SK-N-SH treated with all-trans-retinoic acid at 6 μM for 48 hours (cell line): ENCODE measurements around the gene RAB1A.

Source experiments
- ATAC-seq: fragments of 200-7000 bp; cut with Tn5 transposase; 3 replicates; pipeline ENCODE4 v1.9.1; 2020; ENCODE audit warnings: mild to moderate bottlenecking, moderate library complexity
- ARNTL ChIP-seq: fragments of 450-650 bp; formaldehyde crosslinking; IDR thresholded peaks from 2 replicates; pipeline ENCODE4 v1.5.0; 2020; ENCODE audit warnings: low read depth, mild to moderate bottlenecking, moderate library complexity, borderline replicate concordance
- BACH2 ChIP-seq: fragments of 250-450 bp; sonication (Bioruptor Pico); IDR thresholded peaks from 2 replicates; pipeline ENCODE4 v1.9.0; 2021; ENCODE audit warnings: mild to moderate bottlenecking, borderline replicate concordance
- CSDC2 ChIP-seq: fragments of 250-450 bp; sonication (Bioruptor Pico); IDR thresholded peaks from 2 replicates; pipeline ENCODE4 v1.5.0; 2020; ENCODE audit warnings: mild to moderate bottlenecking, moderate library complexity
- ESRRG ChIP-seq: fragments of 250-450 bp; sonication (Bioruptor Pico); IDR thresholded peaks from 2 replicates; pipeline ENCODE4 v1.6.1; 2021; ENCODE audit warnings: mild to moderate bottlenecking
- GLIS3 ChIP-seq: fragments of 250-450 bp; sonication (Bioruptor Pico); IDR thresholded peaks from 2 replicates; pipeline ENCODE4 v1.5.0; 2020; ENCODE audit warnings: mild to moderate bottlenecking, moderate library complexity
- ISL1 ChIP-seq: fragments of 250-450 bp; sonication (Bioruptor Pico); IDR thresholded peaks from 2 replicates; pipeline ENCODE4 v2.1.2; 2022; ENCODE audit warnings: mild to moderate bottlenecking, moderate library complexity
- OSR1 ChIP-seq: fragments of 250-450 bp; sonication (Bioruptor Pico); IDR thresholded peaks from 2 replicates; pipeline ENCODE4 v1.8.0; 2022; ENCODE audit warnings: moderate library complexity, mild to moderate bottlenecking, inconsistent platforms
- PPARA ChIP-seq: fragments of 250-450 bp; sonication (Bioruptor Pico); IDR thresholded peaks from 2 replicates; pipeline ENCODE4 v1.5.0; 2020; ENCODE audit warnings: mild to moderate bottlenecking, borderline replicate concordance
- SNAI2 ChIP-seq: fragments of 250-450 bp; sonication (Bioruptor Pico); IDR thresholded peaks from 2 replicates; pipeline ENCODE4 v1.5.0; 2020; ENCODE audit warnings: mild to moderate bottlenecking, moderate library complexity
- TCF4 ChIP-seq: fragments of 250-450 bp; sonication (Bioruptor Pico); IDR thresholded peaks from 2 replicates; pipeline ENCODE4 v1.8.0; 2021; ENCODE audit warnings: mild to moderate bottlenecking, moderate library complexity, borderline replicate concordance
- TOX ChIP-seq: fragments of 250-450 bp; sonication (Bioruptor Pico); IDR thresholded peaks from 2 replicates; pipeline ENCODE4 v1.8.0; 2021; ENCODE audit warnings: mild to moderate bottlenecking, moderate library complexity, borderline replicate concordance
- ZC3H10 ChIP-seq: fragments of 250-450 bp; sonication (Bioruptor Pico); IDR thresholded peaks from 2 replicates; pipeline ENCODE4 v1.5.1; 2021; ENCODE audit warnings: mild to moderate bottlenecking, moderate library complexity
- ZFP3 ChIP-seq: fragments of 250-450 bp; sonication (Bioruptor Pico); IDR thresholded peaks from 2 replicates; pipeline ENCODE4 v1.5.0; 2020; ENCODE audit warnings: mild to moderate bottlenecking, moderate library complexity
- ZFP30 ChIP-seq: fragments of 450-650 bp; formaldehyde crosslinking; IDR thresholded peaks from 2 replicates; pipeline ENCODE4 v1.5.0; 2022; ENCODE audit warnings: mild to moderate bottlenecking, moderate library complexity
- ZNF565 ChIP-seq: fragments of 450-650 bp; formaldehyde crosslinking; conservative IDR thresholded peaks from 2 replicates; pipeline ENCODE4 v1.5.0; 2020; ENCODE audit warnings: low read depth, mild to moderate bottlenecking, moderate library complexity
- ZNF70 ChIP-seq: fragments of 450-650 bp; formaldehyde crosslinking; IDR thresholded peaks from 2 replicates; pipeline ENCODE4 v1.5.0; 2020; ENCODE audit warnings: mild to moderate bottlenecking, moderate library complexity
- ZNF8 ChIP-seq: fragments of 450-650 bp; formaldehyde crosslinking; IDR thresholded peaks from 2 replicates; pipeline ENCODE4 v1.5.0; 2020; ENCODE audit warnings: mild to moderate bottlenecking, moderate library complexity
- TF ChIP-seq, protein P1 (sequence below): fragments of 250-450 bp; sonication (Bioruptor Pico); IDR thresholded peaks from 2 replicates; pipeline ENCODE4 v1.5.0; 2020; ENCODE audit warnings: mild to moderate bottlenecking, moderate library complexity
- TF ChIP-seq, protein P2 (sequence below): fragments of 250-450 bp; sonication (Bioruptor Pico); IDR thresholded peaks from 2 replicates; pipeline ENCODE4 v1.5.1; 2021; ENCODE audit warnings: mild to moderate bottlenecking, moderate library complexity
- TF ChIP-seq, protein P3 (sequence below): fragments of 250-450 bp; sonication (Bioruptor Pico); IDR thresholded peaks from 2 replicates; pipeline ENCODE4 v1.8.0; 2020; ENCODE audit warnings: mild to moderate bottlenecking, moderate library complexity, borderline replicate concordance
- TF ChIP-seq, protein P4 (sequence below): fragments of 250-450 bp; sonication (Bioruptor Pico); IDR thresholded peaks from 2 replicates; pipeline ENCODE4 v1.8.0; 2021; ENCODE audit warnings: low read depth, mild to moderate bottlenecking, moderate library complexity, borderline replicate concordance

The RAB1A gene

DNA sequence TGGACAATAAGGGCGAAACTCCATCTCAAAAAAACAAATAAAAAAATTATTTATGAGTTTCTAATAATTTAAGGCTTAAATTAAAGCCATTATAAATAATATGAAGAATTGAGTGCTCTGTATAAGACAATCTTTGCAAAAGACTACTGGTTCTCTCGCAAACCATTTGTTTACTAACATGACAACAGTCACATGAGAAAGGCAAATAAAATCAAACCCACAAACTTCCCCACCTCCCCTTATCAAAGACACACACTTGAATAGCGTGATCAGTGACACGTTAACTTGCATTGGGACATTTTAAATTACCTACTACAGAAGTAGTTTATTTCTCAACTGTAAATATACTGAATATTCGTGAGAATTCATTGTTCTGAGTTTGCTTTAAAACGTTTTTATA lies 21.1 kb downstream of the RAB1A start (continued):
- TF ChIP-seq, protein P1, sequence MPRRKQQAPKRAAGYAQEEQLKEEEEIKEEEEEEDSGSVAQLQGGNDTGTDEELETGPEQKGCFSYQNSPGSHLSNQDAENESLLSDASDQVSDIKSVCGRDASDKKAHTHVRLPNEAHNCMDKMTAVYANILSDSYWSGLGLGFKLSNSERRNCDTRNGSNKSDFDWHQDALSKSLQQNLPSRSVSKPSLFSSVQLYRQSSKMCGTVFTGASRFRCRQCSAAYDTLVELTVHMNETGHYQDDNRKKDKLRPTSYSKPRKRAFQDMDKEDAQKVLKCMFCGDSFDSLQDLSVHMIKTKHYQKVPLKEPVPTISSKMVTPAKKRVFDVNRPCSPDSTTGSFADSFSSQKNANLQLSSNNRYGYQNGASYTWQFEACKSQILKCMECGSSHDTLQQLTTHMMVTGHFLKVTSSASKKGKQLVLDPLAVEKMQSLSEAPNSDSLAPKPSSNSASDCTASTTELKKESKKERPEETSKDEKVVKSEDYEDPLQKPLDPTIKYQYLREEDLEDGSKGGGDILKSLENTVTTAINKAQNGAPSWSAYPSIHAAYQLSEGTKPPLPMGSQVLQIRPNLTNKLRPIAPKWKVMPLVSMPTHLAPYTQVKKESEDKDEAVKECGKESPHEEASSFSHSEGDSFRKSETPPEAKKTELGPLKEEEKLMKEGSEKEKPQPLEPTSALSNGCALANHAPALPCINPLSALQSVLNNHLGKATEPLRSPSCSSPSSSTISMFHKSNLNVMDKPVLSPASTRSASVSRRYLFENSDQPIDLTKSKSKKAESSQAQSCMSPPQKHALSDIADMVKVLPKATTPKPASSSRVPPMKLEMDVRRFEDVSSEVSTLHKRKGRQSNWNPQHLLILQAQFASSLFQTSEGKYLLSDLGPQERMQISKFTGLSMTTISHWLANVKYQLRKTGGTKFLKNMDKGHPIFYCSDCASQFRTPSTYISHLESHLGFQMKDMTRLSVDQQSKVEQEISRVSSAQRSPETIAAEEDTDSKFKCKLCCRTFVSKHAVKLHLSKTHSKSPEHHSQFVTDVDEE = no peak

DNA sequence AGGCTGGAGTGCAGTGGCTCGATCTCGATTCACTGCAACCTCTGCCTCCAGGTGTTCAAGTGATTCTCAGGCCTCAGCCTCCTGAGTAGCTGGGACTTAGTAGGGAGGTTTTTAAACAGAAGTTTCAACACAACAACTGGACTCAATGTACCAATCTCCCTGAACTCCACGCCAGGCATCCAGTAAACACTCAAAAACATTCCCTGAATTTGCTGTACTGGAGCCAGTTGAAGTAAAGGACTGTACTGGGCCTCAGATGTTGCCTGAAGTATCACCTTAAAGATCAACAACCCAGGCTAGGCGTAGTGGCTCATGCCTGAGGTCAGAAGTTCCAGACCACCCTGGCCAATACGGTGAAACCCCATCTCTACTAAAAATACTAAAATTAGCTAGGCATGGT lies 22.4 kb downstream of the RAB1A start:
- TF ChIP-seq OSR1 = no peak
- no peak for TF ChIP-seq ZFP3 (CRISPR knock-in tag)
- no peak for TF ChIP-seq TCF4 (CRISPR knock-in tag)
- TF ChIP-seq ISL1 (CRISPR knock-in tag) = no peak
- TF ChIP-seq, protein P2, sequence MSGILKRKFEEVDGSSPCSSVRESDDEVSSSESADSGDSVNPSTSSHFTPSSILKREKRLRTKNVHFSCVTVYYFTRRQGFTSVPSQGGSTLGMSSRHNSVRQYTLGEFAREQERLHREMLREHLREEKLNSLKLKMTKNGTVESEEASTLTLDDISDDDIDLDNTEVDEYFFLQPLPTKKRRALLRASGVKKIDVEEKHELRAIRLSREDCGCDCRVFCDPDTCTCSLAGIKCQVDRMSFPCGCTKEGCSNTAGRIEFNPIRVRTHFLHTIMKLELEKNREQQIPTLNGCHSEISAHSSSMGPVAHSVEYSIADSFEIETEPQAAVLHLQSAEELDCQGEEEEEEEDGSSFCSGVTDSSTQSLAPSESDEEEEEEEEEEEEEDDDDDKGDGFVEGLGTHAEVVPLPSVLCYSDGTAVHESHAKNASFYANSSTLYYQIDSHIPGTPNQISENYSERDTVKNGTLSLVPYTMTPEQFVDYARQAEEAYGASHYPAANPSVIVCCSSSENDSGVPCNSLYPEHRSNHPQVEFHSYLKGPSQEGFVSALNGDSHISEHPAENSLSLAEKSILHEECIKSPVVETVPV (CRISPR knock-in tag) = no peak
- TF ChIP-seq, protein P3, sequence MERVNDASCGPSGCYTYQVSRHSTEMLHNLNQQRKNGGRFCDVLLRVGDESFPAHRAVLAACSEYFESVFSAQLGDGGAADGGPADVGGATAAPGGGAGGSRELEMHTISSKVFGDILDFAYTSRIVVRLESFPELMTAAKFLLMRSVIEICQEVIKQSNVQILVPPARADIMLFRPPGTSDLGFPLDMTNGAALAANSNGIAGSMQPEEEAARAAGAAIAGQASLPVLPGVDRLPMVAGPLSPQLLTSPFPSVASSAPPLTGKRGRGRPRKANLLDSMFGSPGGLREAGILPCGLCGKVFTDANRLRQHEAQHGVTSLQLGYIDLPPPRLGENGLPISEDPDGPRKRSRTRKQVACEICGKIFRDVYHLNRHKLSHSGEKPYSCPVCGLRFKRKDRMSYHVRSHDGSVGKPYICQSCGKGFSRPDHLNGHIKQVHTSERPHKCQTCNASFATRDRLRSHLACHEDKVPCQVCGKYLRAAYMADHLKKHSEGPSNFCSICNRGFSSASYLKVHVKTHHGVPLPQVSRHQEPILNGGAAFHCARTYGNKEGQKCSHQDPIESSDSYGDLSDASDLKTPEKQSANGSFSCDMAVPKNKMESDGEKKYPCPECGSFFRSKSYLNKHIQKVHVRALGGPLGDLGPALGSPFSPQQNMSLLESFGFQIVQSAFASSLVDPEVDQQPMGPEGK (CRISPR knock-in tag) = no peak
- TF ChIP-seq ARNTL = no peak
- no peak for TF ChIP-seq ZNF8 (CRISPR knock-in tag)
- TF ChIP-seq ZC3H10 = no peak
- no peak for TF ChIP-seq TOX (CRISPR knock-in tag)
- no peak for TF ChIP-seq ESRRG (CRISPR knock-in tag)
- TF ChIP-seq ZNF565 (CRISPR knock-in tag) = no peak
- TF ChIP-seq PPARA = no peak
- no peak for TF ChIP-seq ZNF70 (CRISPR knock-in tag)
- no peak for TF ChIP-seq BACH2 (CRISPR knock-in tag)
- ATAC-seq = no peak

DNA sequence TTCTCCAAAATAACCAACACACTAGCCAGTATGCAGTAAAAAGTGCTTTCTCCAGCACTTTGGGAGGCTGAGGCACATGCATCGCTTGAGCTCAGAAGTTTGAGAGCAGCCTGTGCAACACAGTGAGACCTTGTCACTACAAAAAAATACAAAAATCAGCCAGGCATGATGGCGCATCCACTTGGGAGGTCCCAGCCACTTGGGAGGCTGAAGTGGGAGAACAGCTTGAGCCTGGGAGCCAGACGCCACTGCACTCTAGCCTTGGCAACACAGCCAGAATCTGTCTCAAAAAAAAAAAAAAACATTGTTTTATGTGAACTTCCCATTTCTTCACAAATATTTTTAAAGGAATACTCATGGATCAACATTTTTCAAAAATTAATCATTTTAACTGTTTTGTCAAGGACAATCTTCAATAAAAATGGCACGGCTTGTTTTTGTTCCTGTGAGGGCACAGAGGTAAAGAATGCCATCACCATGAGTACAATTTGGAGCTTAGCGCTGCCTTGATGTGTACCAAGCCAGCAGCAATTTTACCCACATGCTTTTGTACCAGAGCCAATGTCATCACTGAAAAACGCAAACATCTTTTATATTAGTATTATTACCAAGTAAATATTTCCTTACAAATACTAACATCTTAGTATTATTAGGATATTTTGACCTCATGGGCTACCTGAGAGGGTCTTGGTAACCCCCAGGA lies 26.7 kb downstream of the RAB1A start:
- ATAC-seq = no peak
- TF ChIP-seq OSR1 (no peak), ZNF565 (CRISPR knock-in tag) (no peak), TOX (CRISPR knock-in tag) (no peak), ESRRG (CRISPR knock-in tag) (no peak), ZC3H10 (no peak), BACH2 (CRISPR knock-in tag) (no peak), PPARA (no peak)
- TF ChIP-seq, protein P4, sequence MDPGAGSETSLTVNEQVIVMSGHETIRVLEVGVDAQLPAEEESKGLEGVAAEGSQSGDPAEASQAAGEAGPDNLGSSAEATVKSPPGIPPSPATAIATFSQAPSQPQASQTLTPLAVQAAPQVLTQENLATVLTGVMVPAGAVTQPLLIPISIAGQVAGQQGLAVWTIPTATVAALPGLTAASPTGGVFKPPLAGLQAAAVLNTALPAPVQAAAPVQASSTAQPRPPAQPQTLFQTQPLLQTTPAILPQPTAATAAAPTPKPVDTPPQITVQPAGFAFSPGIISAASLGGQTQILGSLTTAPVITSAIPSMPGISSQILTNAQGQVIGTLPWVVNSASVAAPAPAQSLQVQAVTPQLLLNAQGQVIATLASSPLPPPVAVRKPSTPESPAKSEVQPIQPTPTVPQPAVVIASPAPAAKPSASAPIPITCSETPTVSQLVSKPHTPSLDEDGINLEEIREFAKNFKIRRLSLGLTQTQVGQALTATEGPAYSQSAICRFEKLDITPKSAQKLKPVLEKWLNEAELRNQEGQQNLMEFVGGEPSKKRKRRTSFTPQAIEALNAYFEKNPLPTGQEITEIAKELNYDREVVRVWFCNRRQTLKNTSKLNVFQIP (CRISPR knock-in tag) = no peak
- TF ChIP-seq, all 23 proteins: peak for 0

DNA sequence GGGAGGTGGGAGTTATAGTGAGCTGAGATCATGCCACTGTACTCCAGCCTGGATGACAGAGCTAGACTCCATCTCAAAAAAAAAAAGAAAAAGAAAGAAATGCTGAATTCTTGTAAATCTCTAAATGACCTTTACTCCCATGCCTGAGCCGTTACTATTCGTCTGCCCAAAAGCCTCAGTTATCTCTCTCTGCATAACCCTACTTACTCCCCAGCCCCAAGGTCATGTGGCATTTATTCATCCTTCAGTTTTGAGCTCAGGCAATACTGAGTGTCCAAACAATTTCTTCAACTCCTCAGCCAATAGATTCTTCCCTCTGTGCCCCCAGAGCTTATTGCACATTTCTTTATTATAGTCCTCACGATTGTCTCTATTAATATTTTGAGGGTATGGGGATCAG lies 28.8 kb downstream of the RAB1A start:
- no peak for ATAC-seq
- TF ChIP-seq ZNF70 (CRISPR knock-in tag) = no peak
- TF ChIP-seq CSDC2 = no peak
- TF ChIP-seq ESRRG (CRISPR knock-in tag) = no peak
- TF ChIP-seq BACH2 (CRISPR knock-in tag) = no peak
- TF ChIP-seq, protein P3 (CRISPR knock-in tag) = no peak
- TF ChIP-seq, protein P4 (CRISPR knock-in tag) = no peak
- no peak for TF ChIP-seq PPARA
- TF ChIP-seq TCF4 (CRISPR knock-in tag) = no peak
- TF ChIP-seq GLIS3 (CRISPR knock-in tag) = no peak
- TF ChIP-seq ZFP30 (CRISPR knock-in tag) = no peak
- no peak for TF ChIP-seq ZC3H10
- TF ChIP-seq ZFP3 (CRISPR knock-in tag) = no peak
- TF ChIP-seq SNAI2 (CRISPR knock-in tag) = no peak
- no peak for TF ChIP-seq ISL1 (CRISPR knock-in tag)
- TF ChIP-seq OSR1 = no peak
- TF ChIP-seq ZNF8 (CRISPR knock-in tag) = no peak
